SJCRH30 (cell line): ENCODE measurements around the gene RCSD1. TPM values are rescaled to one million over a fixed set of nuclear protein-coding genes. Genes with fewer than 3 reads are reported as not detected.
A peak's percentile ranks its signal among the peaks of the same experiment; 100 is the strongest.

ENCODE experiments used
- DNase-seq, 2 experiments: peaks; one replicate each; pipeline ENCODE4 v3.0.0-alpha.2; 2015 to 2020
- H3K27ac ChIP-seq: fragments of 250-450 bp; sonication (Bioruptor Pico); 2 replicates; pipeline ENCODE4 v1.5.1; 2020; ENCODE audit warnings: mild to moderate bottlenecking, moderate library complexity
- H3K27me3 ChIP-seq: fragments of 250-450 bp; sonication (Bioruptor Pico); 2 replicates; pipeline ENCODE4 v1.5.1; 2020; ENCODE audit warnings: mild to moderate bottlenecking, moderate library complexity
- H3K36me3 ChIP-seq: fragments of 250-450 bp; sonication (Bioruptor Pico); 2 replicates; pipeline ENCODE4 v1.5.1; 2020; ENCODE audit warnings: mild to moderate bottlenecking, moderate library complexity
- H3K4me1 ChIP-seq: fragments of 250-450 bp; sonication (Bioruptor Pico); 2 replicates; pipeline ENCODE4 v1.5.1; 2020; ENCODE audit warnings: mild to moderate bottlenecking, moderate library complexity
- H3K4me3 ChIP-seq: fragments of 250-450 bp; sonication (Bioruptor Pico); 2 replicates; pipeline ENCODE4 v1.5.1; 2020; ENCODE audit warnings: mild to moderate bottlenecking, moderate library complexity
- H3K9me3 ChIP-seq: fragments of 250-450 bp; sonication (Bioruptor Pico); replicated peaks from 2 replicates; pipeline ENCODE4 v1.5.1; 2020; ENCODE audit warnings: mild to moderate bottlenecking, moderate library complexity
- total RNA-seq: library from RNA; depleted of rRNA; stranded (reverse); fragments of >200 nt; shearing (Covaris generic); gene quantifications from 2 replicates; pipeline ENCODE4 v1.2.3, GENCODE V29; 2014

RCSD1 gene
- total RNA-seq, 1 experiment from 2014 or later: 0.16 TPM

DNA sequence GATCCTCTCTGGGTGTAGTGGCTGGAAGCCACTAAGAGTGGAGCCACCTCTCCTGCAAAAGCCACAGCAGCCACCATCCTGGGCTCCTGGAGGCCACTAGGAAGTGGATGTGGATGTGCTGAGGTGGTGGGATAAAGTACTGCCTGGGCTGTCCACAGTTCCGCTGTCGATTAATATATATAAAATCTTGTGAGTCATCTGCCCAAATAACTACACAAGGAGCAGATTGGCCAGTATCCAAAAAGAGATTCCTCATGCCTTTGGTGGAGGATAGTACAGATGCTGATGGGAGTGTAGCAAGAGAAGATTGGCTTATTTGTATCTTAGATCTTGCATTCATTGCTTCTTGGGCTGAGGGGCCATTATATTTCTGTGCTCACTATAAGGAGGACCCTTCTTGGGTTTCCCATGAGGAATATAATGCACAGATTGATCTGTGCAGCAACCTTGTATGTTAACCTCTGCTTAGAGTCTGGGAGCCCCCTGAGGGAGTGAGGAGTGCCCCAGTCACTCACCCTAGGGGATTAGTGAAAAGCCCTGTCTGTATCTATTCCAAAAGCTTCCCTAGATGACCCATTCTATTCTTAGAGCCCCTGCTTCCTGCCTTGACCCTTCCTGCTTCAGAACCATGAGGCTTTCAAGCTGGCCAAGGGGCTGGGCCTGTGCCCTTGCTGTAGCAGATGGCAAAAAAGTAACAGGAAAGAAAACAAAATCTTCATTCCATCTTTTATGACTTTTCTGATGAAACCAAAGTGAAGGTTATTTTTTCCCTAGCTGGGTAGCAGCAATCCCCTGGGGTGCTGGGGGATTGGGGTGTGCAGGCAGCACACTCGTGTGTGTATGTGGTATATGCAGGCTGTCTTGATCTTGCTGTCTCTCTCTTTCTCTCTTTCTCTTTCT lies 31.7 kb downstream of the RCSD1 start:
- Histone ChIP-seq H3K27me3 (no peaks in the 10 kb centered on the region), H3K36me3 (no peaks in the 10 kb centered on the region), H3K27ac (peak overlapping the region; percentile 39), H3K9me3 (no peaks in the 10 kb centered on the region), H3K4me1 (peaks cover 30% of the 10 kb centered on the region), H3K4me3 (no peak overlapping the region)
- DNase-seq: peak; percentile 24 to 67

DNA sequence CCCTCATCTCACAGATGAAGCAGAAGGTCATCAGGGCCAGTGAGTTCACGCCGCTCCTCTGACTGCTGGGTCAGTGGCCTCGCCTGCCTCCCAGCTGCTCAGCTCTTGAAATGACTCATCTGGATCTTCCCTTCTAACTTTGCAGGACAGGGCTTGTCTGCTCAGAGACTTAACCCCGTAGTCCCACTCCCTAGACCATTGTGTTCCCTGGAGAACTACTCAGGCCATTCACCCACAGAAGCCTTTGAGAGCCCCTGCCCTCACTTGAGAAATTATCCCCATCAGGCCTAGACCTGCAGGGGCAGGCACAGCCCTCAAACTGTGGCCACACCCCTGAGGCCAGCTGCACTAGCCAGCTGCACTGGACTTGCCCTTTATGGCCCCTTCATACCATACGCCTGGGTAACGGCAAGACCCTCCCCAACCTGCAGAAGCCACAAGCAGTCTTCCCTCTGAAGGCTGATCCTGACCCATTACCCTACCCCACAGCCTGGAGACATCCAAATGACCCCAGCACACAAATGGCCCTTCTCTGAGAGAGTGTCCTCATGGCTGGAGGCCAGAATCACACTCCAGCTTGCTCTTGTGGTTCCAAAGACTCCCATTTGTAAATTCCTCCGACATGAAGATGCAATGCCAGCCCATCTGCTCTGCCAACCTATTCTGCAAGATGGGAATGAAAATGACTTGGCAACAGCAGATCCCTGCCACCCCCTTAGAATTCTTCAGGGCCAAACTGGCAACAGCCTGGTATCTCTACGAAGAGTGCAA lies 33.2 kb downstream of the RCSD1 start:
- no peaks in the 10 kb centered on the region for H3K36me3 ChIP-seq
- peaks cover 30% of the 10 kb centered on the region for H3K4me1 ChIP-seq
- H3K27ac ChIP-seq: peak overlapping the region; percentile 39
- H3K4me3 ChIP-seq: no peak overlapping the region
- no peaks in the 10 kb centered on the region for H3K27me3 ChIP-seq
- peak; percentile 65 to 74 for DNase-seq
- H3K9me3 ChIP-seq: no peaks in the 10 kb centered on the region

GRCh38 chr1:167665469-167665868 lies 35.4 kb downstream of the RCSD1 start:
- Histone ChIP-seq H3K4me3 (no peak overlapping the region), H3K27ac (no peak overlapping the region), H3K36me3 (no peaks in the 10 kb centered on the region), H3K27me3 (no peaks in the 10 kb centered on the region), H3K9me3 (no peaks in the 10 kb centered on the region), H3K4me1 (peaks cover 30% of the 10 kb centered on the region)
- no peak for DNase-seq

DNA sequence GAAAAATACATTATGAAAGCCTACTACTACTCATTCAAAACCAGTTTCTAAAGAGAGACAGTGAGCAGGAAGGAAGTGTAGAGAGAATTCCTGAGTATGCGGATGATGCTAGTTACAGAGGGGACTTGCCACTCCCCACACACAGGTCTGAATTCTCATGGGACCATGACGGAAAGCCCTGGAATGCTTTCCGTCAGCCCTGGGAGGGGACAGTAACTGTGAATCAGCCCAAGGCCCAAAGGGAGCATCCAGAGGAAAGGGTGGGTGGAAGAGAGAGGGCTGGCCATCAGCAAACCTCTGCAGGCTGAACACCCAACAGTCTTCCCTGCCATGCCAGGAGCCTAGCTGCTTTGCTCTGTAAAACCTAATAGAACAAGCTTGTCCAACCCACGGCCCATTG lies 36.4 kb downstream of the RCSD1 start:
- Histone ChIP-seq H3K4me3 (no peak overlapping the region), H3K27me3 (no peaks in the 10 kb centered on the region), H3K9me3 (no peaks in the 10 kb centered on the region), H3K4me1 (peaks cover 27% of the 10 kb centered on the region), H3K36me3 (no peaks in the 10 kb centered on the region), H3K27ac (no peak overlapping the region)
- no peak for DNase-seq

GRCh38 chr1:167667536-167667935 lies 37.5 kb downstream of the RCSD1 start:
- Histone ChIP-seq H3K27me3 (no peaks in the 10 kb centered on the region), H3K4me3 (no peak overlapping the region), H3K9me3 (no peaks in the 10 kb centered on the region), H3K27ac (no peak overlapping the region), H3K4me1 (peaks cover 16% of the 10 kb centered on the region), H3K36me3 (no peaks in the 10 kb centered on the region)
- no peak for DNase-seq

- no peak for DNase-seq
- Histone ChIP-seq H3K4me3 (no peak overlapping the region), H3K27me3 (no peaks in the 10 kb centered on the region), H3K27ac (no peak overlapping the region), H3K36me3 (no peaks in the 10 kb centered on the region), H3K4me1 (peaks cover 10% of the 10 kb centered on the region), H3K9me3 (no peaks in the 10 kb centered on the region)
Observed at GRCh38 chr1:167668108-167668507, 38.1 kb downstream of the RCSD1 start.

DNA sequence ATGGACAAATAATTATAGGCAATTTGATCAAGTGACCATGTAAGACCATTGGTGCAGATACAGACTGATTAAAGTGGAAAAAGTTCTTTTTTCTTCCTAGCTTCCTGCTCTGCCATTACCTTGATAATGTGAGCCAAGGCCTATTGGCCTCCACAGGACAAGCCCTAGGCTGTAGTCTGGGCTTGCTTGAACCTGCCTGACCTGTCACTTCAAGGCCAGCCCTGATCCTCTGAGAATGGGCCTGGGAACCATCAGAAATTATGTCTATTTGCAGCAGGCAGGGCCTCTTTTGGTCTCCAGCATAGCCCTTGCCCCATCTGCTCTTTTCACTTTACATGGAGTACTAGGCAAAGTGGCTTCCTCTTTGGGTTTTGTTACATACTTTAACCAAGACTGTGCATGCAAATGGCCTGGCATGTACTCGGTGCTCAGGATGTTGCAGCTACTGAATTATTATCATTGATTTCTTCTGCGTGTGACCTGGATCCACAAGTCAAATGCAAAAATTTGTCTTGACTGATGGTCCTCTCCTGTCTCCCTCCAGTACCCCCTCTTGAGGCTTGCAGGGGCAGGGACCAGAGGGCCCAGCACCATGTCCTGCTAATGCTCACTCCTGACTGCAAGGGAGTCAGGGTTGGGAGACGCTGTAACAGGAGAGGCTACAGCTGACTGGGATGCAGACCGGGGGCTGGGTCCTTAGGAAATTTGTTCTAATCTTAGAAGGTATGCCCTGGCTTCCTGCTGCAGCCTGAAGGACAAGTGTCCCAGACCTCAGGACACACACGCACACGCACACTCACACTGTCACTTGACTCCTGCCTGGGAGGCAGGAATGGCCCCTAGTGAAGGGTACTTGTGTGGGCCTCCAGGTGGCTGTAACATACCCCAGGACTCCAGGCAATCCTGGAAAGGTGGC lies 39.4 kb downstream of the RCSD1 start:
- no peaks in the 10 kb centered on the region for H3K9me3 ChIP-seq
- H3K27me3 ChIP-seq: no peaks in the 10 kb centered on the region
- DNase-seq: no peak
- H3K27ac ChIP-seq: no peak overlapping the region
- H3K4me1 ChIP-seq: no peaks in the 10 kb centered on the region
- H3K36me3 ChIP-seq: no peaks in the 10 kb centered on the region
- H3K4me3 ChIP-seq: no peak overlapping the region

DNA sequence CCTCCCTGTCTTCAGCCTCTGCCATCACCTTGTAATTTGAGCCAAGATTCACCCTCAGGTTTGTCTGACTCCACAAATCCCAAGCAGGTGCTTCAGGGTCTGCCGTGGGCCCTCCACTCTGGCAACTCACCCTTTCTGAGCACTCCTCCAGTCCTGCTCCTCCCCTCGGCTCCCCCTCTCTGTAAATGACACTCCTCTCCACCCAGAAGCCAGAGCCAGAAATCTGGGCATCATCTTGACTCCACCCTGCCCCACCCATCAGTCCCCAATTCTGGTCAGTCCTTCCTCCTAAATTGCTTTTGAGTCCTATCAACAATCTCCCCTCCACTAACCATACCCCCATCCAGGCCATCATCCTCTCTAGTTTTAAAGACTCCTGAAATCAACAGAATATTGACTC lies 40.5 kb downstream of the RCSD1 start:
- Histone ChIP-seq H3K4me1 (no peaks in the 10 kb centered on the region), H3K36me3 (no peaks in the 10 kb centered on the region), H3K27ac (no peak overlapping the region), H3K27me3 (no peaks in the 10 kb centered on the region), H3K9me3 (no peaks in the 10 kb centered on the region), H3K4me3 (no peak overlapping the region)
- DNase-seq: no peak

GRCh38 chr1:167671727-167672511 lies 41.9 kb downstream of the RCSD1 start:
- no peak overlapping the region for H3K4me3 ChIP-seq
- no peak for DNase-seq
- no peaks in the 10 kb centered on the region for H3K9me3 ChIP-seq
- H3K27me3 ChIP-seq: no peaks in the 10 kb centered on the region
- H3K4me1 ChIP-seq: no peaks in the 10 kb centered on the region
- H3K27ac ChIP-seq: no peak overlapping the region
- H3K36me3 ChIP-seq: no peaks in the 10 kb centered on the region

DNA sequence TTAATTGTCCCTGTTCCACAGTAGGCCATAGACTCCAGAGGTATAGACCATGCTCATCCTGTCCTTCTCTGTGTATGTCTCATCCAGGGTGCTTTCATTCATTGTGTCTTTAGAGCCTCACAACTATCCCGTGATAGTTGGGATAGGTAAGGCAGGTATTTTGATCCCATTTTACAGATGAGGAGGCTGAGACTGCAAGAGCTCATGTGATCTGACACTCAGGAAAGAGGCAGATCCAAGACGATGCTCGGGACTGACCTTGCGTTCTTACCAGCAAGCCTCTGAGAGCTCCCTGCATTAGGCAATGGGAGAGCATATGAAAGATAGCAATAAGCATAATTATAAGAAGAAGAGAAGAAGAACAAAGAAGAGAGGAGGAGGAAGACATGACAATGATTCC lies 42.8 kb downstream of the RCSD1 start:
- H3K4me3 ChIP-seq: no peak overlapping the region
- H3K36me3 ChIP-seq: no peaks in the 10 kb centered on the region
- DNase-seq: no peak
- H3K4me1 ChIP-seq: no peaks in the 10 kb centered on the region
- no peaks in the 10 kb centered on the region for H3K9me3 ChIP-seq
- no peaks in the 10 kb centered on the region for H3K27me3 ChIP-seq
- no peak overlapping the region for H3K27ac ChIP-seq

DNA sequence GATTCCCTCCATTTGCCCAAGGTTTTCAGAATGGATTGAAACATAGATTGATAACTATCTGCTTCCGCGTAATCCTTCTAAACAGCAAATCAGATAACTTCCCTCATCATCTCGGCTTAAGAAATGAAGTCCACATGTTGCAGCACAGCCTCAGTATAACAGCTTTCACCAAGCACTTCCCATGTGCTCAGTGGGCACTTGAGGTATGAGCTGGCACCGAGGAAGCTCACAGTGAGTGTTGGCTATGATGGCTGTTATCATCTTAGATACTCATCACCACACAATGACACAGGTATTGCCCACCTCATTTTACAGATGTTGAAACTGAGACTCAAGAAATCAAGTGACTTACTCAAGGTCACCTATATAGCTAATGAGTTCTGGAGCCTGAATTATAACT lies 43.2 kb downstream of the RCSD1 start:
- Histone ChIP-seq H3K4me1 (no peaks in the 10 kb centered on the region), H3K9me3 (no peaks in the 10 kb centered on the region), H3K27ac (no peak overlapping the region), H3K36me3 (no peaks in the 10 kb centered on the region), H3K27me3 (no peaks in the 10 kb centered on the region), H3K4me3 (no peak overlapping the region)
- no peak for DNase-seq

- Histone ChIP-seq H3K9me3 (no peaks in the 10 kb centered on the region), H3K27ac (no peak overlapping the region), H3K36me3 (no peaks in the 10 kb centered on the region), H3K27me3 (no peaks in the 10 kb centered on the region), H3K4me1 (no peaks in the 10 kb centered on the region), H3K4me3 (no peak overlapping the region)
- DNase-seq: no peak
Observed at GRCh38 chr1:167674156-167674555, 44.1 kb downstream of the RCSD1 start.

GRCh38 chr1:167675440-167675839 lies 45.4 kb downstream of the RCSD1 start:
- DNase-seq: no peak
- Histone ChIP-seq H3K4me1 (no peaks in the 10 kb centered on the region), H3K36me3 (no peaks in the 10 kb centered on the region), H3K4me3 (no peak overlapping the region), H3K27ac (no peak overlapping the region), H3K9me3 (no peaks in the 10 kb centered on the region), H3K27me3 (no peaks in the 10 kb centered on the region)
